GM04503 (cell line): Measurements from ENCODE around the gene EDIL3.
"Not testable (repeated sequence)": the region's sequence is repeated elsewhere in the genome, so short reads cannot be mapped to it uniquely, and the experiment has no call there.

Experiments used
- DNase-seq: peaks from one replicate; pipeline ENCODE4 v3.0.0-alpha.2; 2012; ENCODE audit warnings: low read depth

The EDIL3 gene

DNA sequence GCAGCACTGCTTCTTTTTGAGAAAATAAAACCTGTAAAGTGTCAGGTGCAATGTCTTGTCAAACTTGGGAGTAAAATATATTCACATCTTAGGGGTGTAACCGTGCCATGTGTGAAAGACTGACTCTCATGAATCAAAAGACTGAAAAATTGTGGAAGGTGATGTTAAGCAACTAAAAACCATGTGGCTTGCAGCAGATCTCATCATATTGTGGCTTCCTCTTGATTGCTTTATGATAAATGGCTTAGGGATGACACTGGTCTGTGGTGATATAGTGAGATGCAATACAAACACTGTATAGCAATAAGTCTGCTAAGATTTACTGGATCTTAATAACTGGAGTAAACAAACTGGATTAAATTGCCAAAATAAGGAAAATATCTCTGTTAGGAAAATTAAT is 321.6 kb downstream of the EDIL3 start:
- DNase-seq = no peak

DNA sequence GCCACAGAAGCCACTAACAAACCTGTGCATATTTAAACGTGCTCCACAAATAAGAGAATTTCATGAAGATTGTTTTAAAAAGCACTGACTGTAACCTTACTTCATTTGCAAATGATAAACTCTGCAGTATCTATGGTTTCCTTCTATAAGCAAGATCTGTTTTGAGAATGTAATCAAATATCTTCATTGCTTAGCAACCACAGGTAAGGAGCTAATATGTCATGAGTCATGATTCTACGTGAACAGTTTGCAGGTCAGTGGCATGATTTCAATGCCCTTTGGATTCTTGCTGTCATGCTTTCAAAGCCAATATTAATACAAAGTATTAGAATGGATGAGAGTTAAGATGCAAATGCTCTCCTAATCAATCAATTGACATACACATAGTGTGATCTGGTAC is 325.0 kb downstream of the EDIL3 start:
- DNase-seq = no peak

DNA sequence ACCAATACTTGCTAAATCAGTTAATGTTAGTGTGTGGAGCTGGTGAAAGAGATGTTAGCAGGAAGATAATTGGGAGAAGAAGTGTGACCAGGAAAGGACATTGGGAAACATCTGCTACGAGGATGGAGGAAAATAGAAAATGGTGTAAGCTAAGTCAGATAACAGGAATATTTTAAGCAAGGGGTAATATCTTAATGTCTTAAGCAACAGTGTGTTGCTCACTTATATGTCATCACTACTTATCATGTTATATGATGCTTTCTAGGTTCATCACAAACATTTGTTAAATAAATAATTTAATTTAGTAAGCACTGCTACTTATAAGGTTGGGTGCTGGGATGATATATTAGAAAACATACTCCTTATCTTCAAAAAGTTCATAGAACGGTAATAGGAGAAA is 326.1 kb downstream of the EDIL3 start:
- no peak for DNase-seq

DNA sequence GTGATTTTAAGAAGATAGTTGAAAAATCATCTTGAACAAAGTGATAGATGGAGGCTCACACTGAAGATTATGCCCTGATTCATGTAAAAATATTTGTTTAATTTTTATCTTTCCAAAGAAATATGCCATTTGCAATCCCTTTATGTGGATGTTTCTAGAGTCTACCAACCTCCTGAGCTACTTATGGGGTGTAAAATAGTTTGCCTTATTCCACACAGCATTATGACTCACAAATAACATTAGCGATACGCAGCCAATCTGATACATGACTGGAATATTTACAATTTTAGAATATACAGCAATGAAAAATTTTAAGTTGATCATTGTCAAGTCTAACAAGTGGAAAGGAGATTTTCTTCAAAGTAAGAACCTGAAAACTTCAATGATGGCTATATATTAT is 327.5 kb downstream of the EDIL3 start:
- DNase-seq = no peak

DNA sequence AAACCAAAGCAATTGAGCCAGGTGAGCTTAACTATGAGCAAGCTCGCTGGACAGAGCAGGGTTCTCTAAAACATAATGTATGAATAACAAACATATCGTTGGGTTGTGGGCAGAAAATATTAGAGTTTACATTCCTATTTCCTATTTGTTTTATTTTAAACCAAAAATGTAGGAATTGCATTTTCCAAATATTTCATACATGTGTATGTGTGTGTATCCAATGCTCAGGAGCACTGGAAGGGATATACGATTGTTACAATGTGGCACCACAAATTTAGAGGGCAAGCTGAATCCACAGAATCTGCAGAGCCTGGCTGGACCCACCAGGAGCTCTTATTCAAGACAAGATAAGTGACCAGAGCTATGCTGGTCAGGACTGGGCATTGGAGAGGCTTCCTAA is 338.7 kb downstream of the EDIL3 start:
- no peak for DNase-seq

DNA sequence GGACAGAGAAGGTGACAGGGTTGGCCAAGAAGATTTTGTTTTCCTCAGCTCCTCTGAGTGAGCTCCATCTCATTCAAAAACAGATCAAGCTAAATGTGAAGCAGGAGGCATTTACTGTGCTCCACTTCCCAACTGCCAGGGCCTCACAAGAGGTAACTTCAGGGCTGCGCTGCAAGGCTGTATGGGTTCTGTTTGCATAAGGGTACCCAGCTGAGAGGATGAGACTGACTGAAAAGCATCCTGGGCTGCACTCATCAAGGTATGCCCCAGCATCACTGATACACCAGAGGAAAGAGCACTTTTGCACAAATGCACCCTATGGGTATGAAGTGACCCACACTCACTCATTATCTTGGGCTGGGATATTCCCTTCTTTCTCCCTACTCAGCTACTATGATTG is 347.8 kb downstream of the EDIL3 start:
- no peak for DNase-seq

DNA sequence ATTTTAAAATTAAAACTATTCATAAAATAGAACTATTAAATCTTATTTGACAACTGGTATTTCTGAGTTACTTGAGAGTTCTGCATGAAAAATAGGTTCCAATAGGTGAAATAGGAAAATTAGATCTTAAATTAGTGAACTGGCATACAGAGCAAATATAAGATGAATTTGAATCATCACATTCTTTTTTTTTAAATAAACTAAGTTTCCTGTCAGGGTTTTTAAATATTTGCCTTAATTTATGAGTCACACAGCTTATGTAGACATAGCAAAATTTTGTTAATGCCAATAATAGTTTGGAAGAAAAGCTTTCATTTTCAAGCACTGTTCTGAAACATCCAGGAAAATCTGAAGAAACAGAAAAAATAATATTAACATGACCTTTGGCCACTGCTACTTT is 352.4 kb downstream of the EDIL3 start:
- no peak for DNase-seq

DNA sequence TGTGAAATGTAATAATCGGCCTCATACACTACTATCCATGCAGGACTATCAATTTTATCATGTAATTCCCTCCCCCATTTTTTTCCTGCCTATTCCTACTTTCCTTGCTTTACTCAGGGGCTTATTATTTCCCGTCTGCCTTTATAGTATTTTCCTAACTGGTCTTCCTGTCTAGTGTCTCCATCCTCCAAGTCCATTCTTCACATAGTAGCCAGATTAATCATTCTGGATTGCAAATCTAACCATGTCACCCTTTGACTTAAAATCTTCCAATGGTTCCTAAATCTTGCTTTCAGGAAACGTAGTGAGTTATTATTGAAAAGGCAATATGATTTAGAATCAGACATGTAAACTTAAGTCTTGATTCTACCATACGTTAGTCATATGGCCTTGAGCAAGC is 356.6 kb downstream of the EDIL3 start:
- DNase-seq = no peak

DNA sequence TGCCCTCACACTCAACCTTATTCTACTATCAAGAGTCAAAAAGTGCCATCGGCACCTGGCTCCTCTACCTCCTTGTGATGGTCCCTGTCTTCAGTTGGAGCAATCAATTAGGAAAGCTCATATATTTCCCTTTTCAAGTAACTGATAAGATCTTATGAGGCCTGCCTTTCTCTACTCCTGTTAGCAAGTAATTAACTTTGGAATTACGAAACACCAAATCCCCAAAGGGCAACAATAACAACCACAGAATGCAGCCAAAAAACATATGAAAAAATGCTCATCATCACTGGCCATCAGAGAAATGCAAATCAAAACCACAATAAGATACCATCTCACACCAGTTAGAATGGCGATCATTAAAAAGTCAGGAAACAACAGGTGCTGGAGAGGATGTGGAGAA is 366.2 kb downstream of the EDIL3 start:
- not testable (repeated sequence) for DNase-seq

DNA sequence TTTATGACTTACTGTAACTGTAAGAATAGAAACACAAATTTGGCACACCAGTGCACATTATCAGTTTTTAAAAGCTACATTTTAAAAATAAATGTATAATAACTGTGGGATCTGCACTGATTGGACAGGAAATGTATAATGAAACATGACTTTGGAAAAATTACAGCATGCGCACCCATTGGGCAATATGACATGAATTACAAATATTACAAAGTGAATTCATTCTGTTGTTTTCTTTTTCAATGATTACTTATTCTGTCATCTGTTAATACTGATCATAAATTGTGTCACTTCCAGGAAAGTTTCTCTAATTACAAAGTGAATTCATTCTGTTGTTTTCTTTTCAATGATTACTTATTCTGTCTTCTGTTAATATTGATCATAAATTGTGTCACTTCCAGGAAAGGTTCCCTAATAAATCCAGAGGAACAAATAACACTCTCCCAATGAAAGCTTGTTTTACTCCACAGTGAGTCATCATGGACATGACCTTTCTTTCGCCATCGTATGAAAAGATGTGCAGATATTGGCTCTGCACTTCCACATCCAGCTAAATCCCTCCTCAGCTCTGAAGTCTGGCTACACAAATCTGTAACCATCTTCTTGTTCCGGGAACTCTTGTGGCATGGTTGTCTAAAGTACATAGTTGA is 367.0 kb downstream of the EDIL3 start:
- no peak for DNase-seq

DNA sequence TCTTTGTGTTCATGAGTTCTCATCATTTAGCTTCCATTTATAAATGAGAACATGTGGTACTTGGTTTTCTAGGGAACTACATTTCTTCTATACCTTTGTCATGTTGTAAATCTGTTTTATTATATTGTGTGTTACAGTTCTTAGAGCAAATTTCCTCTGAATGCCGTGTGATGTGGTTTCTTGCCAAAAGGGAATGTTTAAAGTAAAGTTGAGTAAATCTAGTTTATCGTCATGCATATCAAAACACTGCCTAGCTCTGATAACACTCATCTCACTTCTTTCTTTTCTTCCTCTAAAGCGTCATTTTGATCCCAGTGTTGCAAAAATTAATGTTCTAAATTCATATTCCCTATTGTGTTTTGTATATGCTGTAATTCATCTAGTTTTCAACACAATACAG is 368.6 kb downstream of the EDIL3 start:
- no peak for DNase-seq

DNA sequence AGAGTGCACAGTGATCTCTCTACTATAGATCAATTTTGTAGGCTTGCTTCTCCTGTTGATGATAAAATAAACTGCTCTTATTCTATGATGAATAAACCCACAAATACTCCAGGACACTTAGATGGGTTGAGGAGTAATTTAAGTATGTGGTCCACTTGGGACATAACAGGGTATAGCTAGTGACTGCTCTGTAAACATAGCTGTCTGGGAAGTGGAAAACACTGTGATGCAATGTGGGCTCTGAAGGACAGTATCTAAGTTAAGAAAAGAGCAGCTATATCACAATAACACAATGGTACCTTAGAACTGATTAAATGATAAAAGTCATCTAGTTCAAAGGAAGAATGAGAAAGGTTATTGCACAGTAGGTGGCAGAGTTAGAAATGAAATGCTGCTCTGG is 369.7 kb downstream of the EDIL3 start:
- DNase-seq = no peak

DNA sequence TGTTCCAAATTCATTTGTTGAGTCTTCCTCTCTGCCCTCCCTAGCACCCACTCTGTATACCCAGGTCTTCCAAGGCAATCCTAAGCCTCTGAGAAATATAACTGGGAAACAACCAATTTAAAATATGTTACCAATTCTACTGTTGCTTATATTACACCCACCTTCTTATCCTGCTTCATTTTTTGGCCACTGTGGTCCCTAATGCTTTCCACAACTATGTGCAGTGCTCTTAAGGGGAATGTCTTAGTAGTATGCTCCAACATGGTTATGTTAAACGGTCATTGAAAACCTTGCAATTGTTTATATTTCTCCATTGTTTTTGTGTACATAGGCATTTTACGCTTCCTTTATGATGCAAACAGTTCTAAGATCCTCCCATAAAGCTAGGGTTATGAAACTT is 390.9 kb downstream of the EDIL3 start:
- no peak for DNase-seq

DNA sequence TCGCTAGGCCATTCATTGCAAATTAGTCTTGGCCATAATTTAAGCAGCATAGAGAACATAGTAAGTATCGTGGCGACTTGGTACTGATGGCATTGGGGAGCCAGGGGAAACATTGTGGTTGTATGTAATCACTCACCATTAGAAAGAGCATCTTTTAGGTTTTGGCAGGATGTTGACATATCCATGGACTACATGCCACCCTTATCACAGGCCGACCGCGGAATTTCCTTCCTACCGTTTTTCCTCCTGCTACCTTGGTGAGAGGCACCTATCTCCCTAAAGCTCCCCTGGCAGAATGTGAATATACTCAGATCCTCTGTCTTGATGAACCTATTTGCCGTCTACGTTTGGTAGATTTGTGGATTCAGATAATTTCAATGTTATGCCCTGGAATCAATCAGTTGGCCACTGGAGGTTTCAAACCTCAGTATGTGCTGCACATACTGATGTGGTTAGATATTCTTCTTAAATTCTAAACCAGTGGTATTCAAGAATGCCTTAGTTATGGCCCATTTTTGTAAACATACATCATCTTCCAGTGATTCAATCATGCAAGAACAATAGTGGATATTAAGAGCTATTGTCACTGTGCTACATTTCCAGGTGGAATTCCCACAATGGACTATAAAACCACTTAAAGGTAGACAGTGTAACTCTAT is 393.0 kb downstream of the EDIL3 start:
- DNase-seq = no peak

DNA sequence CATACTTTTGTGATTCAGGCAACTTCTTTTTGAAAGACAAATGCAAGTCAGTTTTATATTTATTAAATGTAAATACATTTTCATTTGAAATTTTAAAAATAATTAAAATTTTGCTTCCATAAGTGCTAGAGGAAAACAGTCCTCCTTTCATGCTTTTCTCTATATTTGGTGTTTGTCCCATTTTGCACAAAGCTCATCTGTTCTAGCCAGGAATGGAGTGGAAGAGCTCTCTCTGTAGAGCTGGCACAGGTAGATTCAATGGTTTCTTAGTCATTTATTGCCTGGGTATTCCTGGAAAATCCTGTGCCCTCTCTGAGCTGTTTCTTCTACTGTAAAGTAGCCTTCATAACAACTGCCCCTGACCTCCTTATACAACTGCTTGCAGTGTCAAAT is 396.4 kb downstream of the EDIL3 start:
- no peak for DNase-seq

DNA sequence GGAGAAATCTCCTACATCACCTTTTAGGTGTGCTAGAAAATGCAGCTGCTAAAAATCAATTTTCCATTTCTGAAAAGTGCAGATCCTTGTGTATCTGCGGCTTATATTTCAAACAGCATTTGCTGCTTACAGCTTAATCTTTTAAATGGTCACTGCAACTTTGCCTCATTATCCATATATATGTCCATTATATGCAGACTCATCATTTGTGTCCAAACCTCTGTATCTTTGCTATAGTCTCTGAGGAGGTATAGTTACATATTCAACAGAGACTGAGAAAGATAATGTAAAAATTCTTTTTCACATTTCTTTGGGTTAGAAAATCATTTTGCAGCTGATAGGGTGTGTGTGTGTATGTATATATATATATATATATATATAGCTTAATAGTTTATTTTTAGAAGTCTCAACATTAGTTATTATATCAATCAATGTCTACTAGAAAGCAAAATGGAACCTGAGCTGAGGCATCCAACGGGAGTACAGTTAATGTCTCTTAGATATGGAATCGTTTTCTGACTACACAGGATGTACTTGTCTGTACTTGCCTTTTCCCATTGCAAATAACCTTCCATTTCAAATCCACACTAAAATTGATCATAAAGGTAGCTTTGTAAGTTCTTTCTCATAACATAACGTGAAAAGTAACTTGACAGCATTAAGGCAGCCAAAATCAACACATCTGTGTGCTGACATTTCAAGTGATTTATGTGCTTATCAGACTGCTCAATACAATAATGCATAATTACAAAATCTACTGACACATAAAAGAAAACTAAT is 397.0 kb downstream of the EDIL3 start:
- no peak for DNase-seq

DNA sequence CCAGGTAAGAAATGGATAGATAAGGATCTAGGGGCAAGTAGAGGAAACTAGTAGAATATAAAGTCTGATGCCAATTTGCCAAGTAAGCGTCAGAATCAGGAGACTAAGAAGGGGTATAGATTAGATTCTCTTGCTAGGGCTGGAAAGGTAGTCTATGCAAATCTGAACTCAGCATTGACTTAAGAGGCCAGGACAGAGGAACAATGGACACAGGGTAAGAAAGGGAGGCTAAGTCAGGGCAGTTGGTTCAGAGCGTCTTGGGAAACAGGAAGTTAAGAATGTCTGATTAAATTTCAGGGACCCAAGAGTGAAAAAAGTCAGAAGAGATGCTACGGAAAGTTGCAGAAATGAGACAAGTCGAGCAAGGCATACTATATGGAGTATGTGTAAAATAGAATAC is 400.8 kb downstream of the EDIL3 start:
- DNase-seq = no peak

DNA sequence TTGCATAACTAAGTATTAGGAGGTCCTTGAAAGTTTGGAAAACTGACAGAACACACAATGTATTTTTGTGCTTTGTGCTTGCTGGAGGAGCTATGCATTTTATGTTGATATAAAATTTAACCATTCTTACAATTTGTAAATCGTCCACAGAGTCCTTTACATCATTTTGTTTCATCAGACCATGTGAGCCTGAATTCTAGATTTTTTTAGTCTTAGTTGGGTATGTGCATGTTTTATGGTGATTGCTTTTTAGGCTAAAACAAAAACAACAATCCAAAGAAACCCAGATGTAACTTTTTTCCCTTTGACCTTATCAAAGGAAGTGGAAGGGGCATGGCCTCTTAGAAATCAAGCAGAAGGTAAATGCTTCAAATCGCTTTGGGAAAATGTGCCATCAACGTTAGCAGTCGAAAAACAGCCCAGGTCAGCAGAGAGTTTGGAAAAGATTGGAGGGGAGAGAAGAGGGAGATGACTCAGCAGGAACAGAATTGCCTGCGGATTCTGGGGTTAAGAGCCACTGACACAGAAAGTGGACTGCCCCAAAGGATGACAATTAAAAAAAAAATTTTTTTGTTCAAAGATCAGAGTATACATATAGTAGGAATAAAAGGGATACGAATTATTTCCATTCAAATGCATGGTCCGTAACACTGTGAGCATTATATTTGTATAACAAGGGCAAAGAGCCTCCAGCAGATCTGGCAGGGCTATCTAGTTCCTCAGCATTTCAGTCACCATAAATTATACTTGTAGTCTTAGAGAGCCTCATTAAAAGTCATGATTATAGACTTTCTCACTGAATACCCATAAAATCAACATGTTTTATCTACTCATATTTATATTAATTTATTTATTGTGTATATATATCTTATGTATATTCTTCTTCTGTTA is 410.5 kb downstream of the EDIL3 start:
- DNase-seq = no peak

DNA sequence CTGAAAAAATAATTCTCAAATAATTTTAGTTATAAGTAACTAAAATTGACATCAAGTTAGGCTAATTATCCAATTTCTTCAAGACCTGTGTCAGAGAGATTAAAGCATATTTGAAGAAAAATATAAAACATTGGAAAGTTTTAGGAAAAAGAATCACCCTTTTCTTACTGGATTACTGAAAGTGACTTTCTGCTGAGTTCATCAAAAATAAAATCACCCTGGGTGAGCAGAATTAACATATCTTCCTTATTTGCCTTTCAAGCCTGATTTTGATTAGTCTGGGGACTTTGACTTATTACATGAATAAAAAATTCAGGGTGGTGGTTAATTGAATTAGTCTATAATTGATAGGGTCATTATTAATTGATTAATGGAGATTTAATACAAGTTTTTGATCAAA is 411.8 kb downstream of the EDIL3 start:
- DNase-seq = no peak

DNA sequence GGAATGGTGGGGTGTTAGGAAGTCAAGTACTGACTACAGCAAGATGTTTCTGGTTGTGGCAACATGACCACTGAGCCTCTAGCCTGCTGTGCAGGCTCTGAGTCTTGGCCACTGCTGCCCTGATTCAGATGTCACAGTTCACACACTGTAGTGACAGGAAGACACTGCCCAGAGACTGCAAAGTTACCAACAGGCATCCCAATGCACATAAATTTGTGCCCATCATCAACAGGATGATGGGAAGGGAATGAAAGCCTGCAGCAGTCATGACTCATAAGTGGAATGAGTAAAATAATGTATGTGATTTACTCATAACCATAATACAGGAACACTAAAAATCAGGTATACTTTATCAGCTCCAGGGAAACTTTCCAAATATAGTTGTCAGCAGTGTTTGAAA is 412.4 kb downstream of the EDIL3 start:
- no peak for DNase-seq

DNA sequence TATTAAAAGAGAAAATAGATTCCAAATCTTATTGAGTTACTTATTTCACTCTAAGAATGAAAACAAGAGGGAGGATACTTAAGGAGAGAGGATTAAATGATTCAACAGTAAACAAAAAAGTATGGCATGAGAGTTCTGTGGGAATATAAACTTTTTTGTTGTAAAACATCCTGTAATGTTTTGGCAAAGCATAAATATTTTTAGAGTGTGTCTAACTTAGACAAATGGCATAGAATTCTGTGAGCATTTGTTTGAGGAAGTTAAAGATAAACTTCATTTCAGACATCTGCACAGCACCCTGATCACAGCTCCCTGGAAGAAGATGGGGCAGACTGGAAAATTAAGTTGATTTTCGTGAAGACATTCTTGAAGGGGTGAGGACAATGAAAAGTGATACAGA is 417.3 kb downstream of the EDIL3 start:
- DNase-seq = no peak

DNA sequence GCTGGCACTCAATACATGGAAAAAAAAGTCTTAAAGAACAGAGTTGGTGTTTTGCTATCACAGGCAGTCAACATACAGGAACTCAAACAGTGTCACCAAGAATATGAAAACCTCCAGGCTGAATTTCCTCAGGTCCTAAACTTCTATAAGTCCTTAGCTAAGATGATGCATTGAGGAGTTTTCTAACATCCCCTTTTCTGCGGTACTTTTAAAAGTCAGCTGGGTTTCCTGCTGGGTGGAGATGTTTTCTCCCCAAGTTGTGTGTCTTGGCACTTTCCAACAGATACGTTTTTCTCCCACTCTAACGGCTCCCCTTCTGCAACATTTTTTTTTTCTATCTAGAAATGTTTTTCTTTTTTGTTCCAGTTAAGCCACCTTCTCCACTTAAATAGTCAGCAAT is 419.2 kb downstream of the EDIL3 start:
- no peak for DNase-seq

DNA sequence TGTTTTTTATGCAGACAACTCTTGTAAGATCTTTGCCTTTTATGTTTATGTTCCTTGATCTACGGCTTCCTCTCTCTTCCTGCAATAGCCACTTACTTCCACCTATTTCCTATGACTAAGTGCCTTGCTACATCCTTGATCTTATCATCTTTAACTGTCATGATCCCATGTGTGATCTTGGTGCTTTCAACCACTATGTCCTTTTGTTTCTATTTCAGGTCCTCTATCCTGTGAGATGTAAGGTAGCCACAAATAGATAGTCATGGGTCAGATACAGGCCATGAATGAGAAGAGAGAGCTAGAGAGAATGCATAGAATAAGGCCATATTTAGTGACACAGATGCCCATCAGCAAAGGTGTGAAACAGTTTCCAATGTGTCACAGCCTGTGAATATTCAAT is 420.4 kb downstream of the EDIL3 start:
- DNase-seq = no peak
